ENCODE results near the gene ALPG.
"Not testable (repeated sequence)": the region's sequence is repeated elsewhere in the genome, so short reads cannot be mapped to it uniquely, and the experiment has no call there.

ALPG gene

GRCh38 chr2:232406556-232407310, at the start of gene ALPG:
TSS of gene ALPG (plus strand) at chr2:232406844. CDS start at chr2:232406895, 51 bp downstream.
- DNase-seq (ENCODE audit: low read depth in 2 of 2), result no peak

DNA sequence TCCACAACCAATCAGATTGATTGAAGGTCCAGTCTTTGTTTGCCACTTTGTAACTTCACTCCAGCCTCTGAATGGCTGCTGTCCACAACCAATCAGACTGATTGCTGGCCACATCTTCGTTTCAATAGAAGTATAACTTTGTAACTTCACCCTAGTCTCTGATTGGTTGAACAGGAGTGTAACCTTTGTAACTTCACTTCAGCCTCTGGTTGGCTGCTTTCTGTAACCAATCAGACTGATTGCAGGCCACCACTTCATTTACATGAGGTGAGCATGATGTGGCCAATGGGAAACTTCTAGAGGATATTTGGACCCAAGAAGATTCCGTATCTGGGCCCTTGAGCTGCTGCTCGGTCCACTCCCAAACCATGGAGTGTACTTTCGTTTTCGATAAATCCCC, 45.0 kb upstream of the ALPG start:
- no peak for DNase-seq (ENCODE audit: low read depth in 2 of 2)

DNA sequence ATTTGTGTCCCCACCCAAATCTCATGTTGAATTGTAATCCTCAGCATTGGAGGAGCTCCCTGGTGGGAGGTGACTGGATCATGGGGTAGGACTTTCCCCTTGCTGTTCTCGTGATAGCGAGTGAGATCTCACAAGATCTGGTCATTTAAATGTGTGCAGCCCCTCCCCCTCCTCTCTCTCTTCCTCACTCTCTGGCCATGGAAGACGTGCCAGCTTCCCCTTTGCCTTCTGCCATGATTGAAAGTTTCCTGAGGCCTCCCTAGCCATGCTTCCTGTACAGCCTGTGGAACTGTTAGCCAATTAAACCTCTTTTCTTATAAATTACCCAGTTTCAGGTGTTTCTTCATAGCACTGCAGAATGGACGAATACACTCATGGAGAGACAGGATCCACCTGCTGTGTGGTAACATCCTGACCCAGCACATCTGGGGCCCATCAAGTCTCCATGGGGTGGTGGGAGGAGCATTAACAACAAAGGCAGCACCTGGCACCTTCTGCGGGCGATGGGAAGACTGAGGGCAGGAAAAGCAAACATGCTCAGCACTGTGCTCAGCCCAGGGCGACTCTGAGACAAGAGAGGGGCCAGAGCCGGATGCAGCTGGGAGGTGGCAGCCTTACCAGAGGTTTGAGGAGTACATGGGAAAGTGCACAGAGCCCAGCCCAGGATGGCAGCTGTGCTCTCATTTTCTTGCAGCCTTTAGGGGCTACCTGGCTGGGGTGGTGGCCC, 44.3 kb upstream of the ALPG start:
- DNase-seq (ENCODE audit: low read depth in 2 of 2), result no peak

DNA sequence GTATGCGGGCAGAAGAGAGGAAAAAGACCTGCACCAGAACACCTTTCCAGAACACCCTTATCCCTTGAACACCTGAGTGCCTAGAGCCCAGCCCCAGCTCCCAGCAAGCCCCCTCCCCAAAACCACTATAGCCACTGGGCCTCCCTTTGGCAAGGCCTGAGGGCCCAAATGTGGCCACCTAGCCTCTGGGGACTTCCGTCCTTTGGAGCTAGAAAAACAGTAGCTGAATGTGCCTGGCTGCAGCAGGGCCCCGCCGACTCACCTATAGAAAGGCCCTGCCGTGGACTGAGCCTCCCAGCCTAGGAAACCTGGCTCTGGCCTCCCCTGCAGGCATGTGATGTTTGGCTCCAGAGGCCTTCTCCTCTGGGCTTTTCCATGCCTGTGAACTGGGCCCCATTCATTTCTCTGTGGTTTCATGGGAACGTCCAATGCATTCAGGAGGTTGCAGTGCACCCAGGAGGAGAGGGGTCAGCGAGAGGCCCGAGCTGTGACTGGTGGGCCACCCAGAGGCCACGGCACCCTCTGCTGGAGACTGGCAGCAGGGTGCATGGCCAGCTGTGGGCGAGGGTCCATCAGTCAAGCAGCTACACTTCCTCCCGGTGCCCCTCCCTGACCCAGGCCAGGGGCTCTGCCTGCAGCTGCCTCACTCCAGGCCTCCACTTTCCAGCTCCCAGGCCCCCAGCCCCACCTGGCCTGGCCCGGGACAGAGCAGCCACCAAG, 43.4 kb upstream of the ALPG start:
- DNase-seq (ENCODE audit: low read depth in 2 of 2), result not testable (repeated sequence)

GRCh38 chr2:232363784-232364615, 42.6 kb upstream of the ALPG start:
- DNase-seq (ENCODE audit: low read depth in 2 of 2), result no peak

- DNase-seq (ENCODE audit: low read depth in 2 of 2), result not testable (repeated sequence)
Measured at GRCh38 chr2:232364806-232365594, 41.6 kb upstream of the ALPG start.

DNA sequence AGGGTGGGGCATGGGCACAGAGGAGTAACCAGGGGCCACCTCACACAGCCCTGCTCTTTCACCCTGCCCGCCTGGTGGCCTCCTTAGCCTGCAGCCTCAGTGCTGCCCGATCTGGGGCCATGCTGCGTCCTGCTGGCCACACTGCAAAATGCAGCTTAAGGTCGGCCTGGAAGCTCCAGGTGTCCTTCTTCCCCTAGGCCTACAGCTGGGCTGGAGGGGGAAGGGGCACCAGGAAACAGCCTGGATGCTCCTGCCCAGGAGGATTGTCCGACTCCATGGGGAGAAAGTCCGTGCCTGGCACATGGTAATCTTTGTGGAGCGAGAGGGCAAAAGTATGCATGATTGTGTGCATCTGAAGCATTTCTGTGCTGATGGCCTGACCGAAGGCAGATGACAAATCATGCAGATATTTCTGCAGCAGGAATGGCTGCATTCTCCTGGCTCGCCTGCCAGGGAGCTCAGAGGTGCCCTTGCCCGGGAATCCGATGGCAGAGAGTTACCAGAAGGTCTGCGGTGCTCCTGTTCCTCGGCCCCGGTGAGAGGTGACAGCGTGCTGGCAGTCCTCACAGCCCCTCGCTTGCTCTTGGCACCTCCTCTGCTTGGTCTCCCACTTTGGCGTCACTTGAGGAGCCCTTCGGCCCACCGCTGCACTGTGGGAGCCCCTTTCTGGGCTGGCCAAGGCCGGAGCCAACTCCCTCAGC, 40.9 kb upstream of the ALPG start:
- no peak for DNase-seq (ENCODE audit: low read depth in 2 of 2)

GRCh38 chr2:232366461-232366860, 40.2 kb upstream of the ALPG start:
- DNase-seq (ENCODE audit: low read depth in 2 of 2), result not testable (repeated sequence)

DNA sequence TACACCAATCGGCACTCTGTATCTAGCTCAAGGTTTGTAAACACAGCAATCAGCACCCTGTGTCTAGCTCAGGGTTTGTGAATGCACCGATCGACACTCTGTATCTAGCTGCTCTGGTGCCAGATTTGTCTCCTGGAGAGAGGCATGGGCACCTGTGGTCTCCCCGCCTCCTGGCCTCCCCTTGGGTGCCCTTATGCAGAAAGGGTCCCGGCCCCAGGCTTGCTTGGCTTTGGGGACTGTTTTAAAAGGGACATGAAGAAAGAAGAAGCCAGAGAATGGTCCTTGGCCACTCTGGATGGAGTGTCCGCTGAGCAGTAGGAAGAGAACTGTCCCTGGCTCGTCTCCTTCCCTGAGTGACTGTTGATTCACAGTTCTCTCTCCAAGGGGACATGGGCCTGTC, 39.6 kb upstream of the ALPG start:
- DNase-seq (ENCODE audit: low read depth in 2 of 2), result no peak

DNA sequence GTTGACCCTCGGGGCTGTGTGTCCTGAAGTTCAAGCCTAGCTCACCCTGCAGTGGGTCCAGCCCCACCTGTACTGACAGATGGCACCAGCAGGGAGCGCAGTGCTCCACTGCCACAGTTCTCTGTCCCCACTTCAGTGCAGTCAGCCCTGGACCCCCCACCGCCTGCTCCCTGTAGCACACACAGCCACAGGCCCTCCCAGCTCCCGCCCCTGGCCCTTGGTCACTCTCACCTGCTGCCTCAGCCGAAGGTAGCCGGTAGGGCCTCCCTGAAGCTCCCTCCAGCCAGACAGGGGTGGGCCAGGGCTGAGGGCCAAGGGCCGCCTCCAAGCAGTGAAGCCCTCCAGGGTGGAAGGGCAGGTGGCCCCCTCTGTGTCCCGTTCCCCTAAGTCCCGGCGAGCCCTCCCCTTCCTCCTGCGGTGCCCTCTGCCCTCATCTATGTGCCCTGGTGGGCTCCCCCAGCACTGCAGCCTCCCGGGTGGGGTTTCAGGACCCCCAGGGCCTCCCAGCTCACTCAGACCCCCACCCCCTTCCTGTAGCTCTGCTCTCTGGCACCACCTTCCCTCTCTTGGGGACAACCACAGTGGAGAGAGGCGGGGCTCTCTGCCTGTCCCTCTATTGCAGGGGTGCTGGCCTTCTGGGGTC, 38.9 kb upstream of the ALPG start:
- DNase-seq (ENCODE audit: low read depth in 2 of 2), result no peak

DNA sequence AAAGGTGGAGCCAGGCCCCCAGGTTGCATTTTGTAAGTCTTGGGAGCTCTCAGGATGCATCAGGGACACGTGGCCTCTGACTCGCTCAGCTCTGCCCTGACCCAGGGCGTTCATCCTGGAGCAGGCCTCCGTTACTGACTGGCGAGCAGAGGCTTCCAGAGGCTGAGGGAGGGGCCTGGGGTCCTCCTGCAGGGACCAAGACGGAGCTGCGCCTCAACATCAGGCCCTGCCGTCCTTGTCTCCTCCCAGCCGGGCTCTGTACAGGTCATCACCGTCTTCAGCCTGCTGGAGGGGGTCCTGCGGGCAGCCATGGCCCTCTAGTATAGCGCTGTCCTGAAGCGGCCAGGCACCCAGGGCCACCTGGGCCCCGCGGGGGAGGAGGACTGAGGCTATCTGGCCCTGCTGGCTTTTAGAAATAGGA, 38.3 kb upstream of the ALPG start:
- DNase-seq (ENCODE audit: low read depth in 2 of 2), result no peak

DNA sequence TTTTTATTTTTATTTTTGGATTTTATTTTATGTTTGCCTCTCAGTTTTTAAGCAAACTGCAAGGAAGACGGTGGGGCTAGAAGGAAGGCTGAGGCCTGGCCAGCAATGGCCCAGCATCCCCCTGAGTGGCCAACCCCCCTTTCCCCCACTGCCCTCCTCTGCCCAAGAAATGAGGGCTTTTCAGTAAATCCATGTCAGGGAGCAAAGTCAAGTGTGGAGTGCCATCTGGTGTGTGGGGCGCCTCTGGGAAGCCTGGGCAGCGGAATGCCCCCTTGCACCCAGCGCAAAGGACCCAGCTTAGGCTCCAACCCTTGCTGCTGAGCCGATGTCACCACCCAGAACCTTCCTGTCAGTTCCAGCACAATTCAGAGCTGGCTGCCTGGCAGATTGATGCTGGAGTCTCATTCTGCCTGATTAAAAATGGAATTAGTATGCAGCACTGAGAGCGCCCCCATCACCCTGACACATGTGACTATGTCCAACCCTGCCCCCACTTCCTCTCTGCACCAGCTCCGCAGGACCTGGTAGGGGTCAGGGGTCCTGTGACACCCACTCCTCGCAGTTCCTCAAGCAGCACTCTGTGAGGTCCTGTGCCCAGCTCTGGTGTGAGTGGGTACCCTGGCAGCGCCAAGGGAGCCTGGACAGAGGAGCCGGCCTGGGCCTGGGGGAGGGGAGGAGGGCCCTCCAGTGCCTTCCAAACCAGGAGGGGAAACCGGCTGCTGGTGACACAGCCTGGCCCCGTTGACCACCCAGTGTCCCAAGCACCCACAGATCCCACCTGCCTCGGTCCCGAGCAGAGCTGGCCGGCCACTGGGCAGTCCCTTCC, 37.3 kb upstream of the ALPG start:
- no peak for DNase-seq (ENCODE audit: low read depth in 2 of 2)

- not testable (repeated sequence) for DNase-seq (ENCODE audit: low read depth in 2 of 2)
Measured at GRCh38 chr2:232370007-232370406, 36.6 kb upstream of the ALPG start.

- no peak for DNase-seq (ENCODE audit: low read depth in 2 of 2)
Measured at GRCh38 chr2:232372231-232373208, 34.1 kb upstream of the ALPG start.

DNA sequence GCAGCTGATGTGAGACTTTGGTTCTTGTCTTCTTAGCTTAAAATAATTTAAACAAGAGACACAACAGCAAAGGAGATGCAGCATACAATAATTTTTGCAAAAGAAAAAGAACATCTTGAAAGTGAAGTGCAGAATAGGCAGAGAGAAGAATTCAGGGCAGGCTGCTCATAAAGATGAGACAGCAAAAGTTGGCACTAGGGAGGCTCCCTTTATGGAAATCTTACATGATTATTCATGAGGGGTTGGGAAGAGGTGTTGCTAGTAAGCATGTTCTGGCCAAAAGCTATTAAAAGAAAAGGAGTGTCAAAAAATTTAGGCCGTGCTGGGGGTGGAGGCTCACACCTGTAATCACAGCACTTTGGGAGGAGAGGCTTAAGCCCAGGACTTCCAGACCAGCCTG, 32.3 kb upstream of the ALPG start:
- no peak for DNase-seq (ENCODE audit: low read depth in 2 of 2)

DNA sequence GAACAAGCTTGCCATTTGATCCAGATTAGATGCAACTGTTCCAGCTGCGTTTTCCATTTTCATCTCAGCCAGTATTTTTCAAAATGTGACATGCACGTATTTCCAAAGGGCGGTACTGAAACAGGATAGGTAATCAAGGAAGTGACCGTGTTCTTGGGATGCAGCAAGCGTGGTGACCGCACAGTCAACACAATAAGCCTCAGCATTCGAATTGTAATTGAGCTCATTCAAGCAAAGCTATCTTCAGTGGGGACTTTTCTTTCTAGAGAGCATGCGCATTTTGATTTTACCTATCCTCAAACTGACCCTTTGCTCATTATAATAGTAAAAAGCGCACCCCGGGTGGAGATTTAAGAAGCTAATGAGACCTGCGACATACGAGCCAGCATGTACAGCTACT, 31.5 kb upstream of the ALPG start:
- no peak for DNase-seq (ENCODE audit: low read depth in 2 of 2)

- no peak for DNase-seq (ENCODE audit: low read depth in 2 of 2)
Measured at GRCh38 chr2:232376260-232376659, 30.4 kb upstream of the ALPG start.

DNA sequence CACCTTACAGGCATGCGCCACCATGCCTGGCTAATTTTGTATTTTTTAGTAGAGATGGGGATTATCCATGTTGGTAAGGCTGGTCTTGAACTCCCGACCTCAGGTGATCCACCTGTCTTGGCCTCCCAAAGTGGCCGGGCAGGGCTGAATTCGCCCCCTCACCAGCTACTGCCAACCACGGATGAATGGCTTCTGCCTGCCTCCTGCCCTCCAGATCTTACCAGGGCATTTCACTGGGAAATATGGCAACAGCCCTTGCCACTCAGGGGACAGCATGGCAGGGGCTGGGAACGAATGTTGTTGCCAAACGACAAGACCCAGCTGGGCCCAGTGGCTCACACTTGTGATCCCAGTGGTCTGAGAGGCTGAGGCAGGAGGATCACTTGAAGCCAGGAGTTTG, 29.9 kb upstream of the ALPG start:
- DNase-seq (ENCODE audit: low read depth in 2 of 2), result no peak

All from stimulated activated CD4-positive, alpha-beta T cell treated with anti-CD3 and anti-CD28 coated beads, Interleukin-1b, Interleukin-23, amount 100 ng/mL, for 4 hours (primary cell).